Erythroblast (primary cell): ENCODE results near the gene SRGAP1.
"Not testable (repeated sequence)": the region's sequence is repeated elsewhere in the genome, so short reads cannot be mapped to it uniquely, and the experiment has no call there.

ENCODE experiments used
- DNase-seq, 2 experiments: peaks; one replicate each; lab custom pipeline; 2025; lab: John Stamatoyannopoulos, UW
- GATA1 ChIP-seq: IDR thresholded peaks from 2 replicates; pipeline ENCODE4 v1.6.1; 2011; ENCODE audit warnings: low read depth, mild to moderate bottlenecking, control low read depth, low read length, moderate library complexity
- POLR2A ChIP-seq: IDR thresholded peaks from 2 replicates; pipeline ENCODE4 v1.6.1; 2011; ENCODE audit warnings: mild to moderate bottlenecking, low read length

Gene SRGAP1

DNA sequence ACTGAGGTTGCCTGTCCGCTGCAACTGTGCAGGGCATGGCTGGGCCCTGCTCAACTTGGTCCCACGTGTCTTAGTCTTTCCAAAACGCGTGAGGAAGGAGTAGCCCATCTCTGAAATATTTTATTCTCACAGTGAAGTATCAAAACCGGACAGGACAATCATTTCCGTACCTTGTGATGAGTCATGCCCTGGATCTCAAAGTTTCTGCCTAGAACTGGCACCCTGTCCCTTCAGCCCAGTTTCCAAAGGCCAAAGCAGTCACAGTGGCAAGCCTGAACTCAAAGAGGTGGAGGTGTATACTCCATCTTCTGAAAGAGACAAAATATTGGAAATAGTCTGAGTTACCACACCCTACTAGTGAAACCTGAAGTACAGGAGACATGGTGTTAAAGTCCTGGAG lies 28.5 kb upstream of the SRGAP1 start:
- DNase-seq: no peak
- TF ChIP-seq GATA1 (no peak), POLR2A (no peak)

DNA sequence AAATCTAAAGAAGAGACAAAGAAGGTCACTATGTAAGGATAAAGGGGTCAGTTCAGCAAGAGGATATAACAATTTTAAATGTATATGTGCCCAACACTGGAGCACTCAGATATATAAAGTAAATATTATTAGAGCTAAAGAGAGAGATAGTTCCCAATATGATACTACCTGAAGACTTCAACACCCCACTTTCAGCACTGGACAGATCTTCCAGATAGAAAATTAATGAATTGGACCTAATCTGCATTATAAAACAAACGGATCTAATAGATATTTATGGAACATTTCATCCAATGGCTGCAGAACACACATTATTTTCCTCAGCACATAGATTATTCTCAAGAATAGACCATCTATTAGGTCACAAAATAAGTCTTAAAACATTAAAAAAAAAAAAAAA lies 24.1 kb upstream of the SRGAP1 start:
- TF ChIP-seq GATA1: no peak
- no peak for TF ChIP-seq POLR2A
- no peak for DNase-seq

DNA sequence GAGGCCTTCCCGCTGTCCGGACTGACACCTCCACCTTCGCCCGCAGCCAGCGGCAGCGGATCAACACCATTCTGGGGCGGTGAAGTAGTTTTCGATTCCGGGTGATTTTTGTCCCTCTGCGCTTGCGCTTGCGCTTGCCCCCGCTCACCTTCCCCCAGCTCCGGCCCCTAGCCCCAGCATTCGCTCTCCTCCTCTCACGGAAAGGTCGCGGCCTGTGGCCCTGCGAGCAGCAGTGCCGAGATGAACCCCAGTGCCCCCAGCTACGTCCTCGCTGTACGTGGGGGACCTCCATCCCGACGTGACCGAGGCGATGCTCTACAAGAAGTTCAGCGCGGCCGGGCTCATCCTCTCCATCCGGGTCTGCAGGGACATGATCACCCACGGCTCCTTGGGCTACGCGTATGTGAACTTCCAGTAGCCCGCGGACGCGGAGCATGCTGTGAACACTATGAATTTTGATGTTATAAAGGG lies 22.7 kb upstream of the SRGAP1 start:
- TF ChIP-seq POLR2A (no peak), GATA1 (no peak)
- DNase-seq: no peak

DNA sequence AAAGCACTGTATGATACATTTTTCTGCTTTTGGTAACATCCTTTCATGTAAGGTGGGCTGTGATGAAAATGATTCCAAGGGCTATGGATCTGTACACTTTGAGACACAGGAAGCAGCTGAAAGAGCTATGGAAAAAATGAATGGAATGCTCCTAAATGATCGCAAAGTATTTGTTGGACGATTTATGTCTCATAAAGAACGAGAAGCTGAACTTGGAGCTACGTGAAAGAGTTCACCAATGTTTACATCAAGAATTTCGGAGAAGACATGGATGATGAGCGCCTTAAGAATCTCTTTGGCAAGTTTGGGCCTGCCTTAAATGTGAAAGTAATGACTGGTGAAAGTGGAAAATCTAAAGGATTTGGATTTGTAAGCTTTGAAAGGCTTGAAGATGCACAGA lies 22.1 kb upstream of the SRGAP1 start:
- DNase-seq: no peak
- TF ChIP-seq GATA1 (no peak), POLR2A (no peak)

DNA sequence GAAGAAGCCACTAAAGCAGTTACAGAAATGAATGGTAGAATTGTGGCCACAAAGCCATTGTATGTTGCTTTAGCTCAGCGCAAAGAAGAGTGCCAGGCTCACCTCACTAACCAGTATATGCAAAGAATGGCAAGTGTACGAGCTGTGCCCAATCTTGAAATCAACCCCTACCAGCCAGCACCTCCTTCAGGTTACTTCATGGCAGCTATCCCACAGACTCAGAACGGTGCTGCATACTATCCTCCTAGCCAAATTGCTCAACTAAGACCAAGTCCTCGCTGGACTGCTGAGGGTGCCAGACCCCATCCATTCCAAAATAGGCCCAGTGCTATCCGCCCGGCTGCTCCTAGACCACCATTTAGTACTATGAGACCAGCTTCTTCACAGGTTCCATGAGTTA lies 21.5 kb upstream of the SRGAP1 start:
- no peak for TF ChIP-seq GATA1
- no peak for TF ChIP-seq POLR2A
- no peak for DNase-seq

DNA sequence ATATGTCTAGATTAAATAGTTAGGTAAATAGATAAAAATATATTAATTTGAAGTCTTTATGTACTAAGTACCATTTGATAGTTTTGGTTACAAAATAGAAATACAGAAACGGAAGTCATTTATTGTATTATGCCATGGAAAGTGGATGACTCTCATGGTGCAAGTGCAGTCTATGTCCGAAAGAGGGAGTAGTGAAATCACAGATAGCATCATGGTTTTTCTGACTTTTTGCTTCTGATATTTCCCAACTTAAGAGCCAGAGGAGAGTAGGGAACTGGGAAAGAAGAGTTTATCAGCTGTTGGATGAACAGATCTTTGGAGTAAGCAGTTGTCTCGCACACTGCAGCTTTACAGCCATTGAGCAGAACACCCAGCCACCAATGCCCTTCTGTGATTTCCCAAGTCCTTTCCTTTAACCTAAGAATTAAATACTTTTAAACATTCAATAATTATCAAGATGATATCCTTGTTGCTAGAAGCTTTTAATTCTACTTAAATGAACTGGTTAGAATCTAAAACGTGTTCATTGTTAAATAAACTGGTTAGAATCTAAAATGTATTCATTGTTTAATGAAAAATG lies 18.4 kb upstream of the SRGAP1 start:
- TF ChIP-seq GATA1: no peak
- TF ChIP-seq POLR2A: no peak
- DNase-seq: peak; percentile 7 to 25

DNA sequence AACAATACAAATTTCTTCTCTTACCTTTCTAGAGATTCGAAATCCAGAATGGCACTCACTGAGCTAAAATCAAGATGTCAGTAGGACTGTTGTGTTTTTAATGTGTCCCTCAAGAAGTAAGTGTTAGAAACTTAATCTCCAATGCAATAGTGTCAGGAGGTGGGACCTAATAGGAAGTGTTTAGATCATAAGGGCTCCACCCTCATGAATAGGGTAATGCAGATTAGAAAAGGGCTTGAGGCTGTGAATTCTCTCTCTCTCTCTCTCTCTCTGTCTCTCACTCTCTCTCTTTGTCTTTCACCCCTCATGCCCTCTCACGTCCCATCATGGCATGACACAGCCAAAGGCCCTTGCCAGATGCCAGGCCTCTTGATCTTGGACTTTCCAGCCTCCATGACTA lies 15.6 kb upstream of the SRGAP1 start:
- no peak for DNase-seq
- TF ChIP-seq POLR2A (no peak), GATA1 (no peak)

DNA sequence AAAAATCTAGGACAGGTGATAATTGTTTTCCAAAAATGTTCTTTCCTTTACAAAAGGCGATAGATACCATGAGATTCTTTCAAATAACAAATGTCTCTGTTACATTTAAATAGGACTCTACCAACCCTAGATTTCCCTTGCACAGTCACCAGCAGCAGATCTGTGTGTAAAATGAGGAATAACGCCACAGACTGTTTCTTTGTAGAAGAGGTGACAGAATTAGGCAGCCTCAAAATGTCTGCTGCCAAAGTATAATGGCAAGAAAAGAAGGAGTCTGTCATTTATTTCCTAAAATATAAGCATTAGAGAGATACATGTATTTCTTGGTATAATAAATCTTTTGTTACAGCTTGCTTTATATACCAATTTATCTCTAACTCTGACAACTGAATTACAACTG lies 8.5 kb upstream of the SRGAP1 start:
- no peak for DNase-seq
- TF ChIP-seq GATA1 (no peak), POLR2A (no peak)

DNA sequence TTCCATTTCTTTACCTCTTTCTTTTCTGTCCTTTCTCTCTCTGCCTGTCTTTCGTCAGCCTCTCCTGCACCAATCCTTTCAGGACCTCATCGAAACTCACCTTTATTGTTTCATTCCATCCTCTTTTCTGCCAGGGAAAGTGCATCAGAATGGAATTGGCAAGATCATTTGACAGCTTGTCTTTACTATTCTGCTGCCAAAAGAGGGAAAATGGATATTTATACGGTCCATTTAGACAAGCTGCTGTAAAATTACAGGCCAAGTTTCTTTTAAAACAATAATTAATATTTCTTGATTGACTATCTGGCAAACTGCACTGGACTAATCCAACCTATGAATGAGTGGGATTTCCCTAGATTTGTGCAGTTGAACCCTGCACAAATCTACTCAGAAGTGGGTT lies 7.6 kb upstream of the SRGAP1 start:
- TF ChIP-seq GATA1: no peak
- TF ChIP-seq POLR2A: no peak
- DNase-seq: no peak

DNA sequence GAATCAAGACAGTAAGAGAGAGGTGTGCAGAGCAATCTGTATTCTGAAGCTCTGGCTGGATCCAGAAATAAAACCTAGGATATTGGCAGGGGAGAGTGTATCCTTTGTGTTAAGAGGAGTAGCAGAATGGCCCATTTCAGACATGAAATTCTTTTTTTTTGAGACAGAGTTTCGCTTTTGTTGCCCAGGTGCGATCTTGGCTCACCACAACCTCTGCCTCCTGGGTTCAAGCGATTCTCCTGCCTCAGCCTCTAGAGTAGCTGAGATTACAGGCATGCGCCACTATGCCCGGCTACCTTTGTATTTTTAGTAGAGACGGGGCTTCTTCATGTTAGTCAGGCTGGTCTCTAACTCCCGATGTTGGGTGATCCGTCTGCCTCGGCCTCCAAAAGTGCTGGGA lies 6.1 kb upstream of the SRGAP1 start:
- no peak for DNase-seq
- TF ChIP-seq POLR2A (no peak), GATA1 (no peak)

DNA sequence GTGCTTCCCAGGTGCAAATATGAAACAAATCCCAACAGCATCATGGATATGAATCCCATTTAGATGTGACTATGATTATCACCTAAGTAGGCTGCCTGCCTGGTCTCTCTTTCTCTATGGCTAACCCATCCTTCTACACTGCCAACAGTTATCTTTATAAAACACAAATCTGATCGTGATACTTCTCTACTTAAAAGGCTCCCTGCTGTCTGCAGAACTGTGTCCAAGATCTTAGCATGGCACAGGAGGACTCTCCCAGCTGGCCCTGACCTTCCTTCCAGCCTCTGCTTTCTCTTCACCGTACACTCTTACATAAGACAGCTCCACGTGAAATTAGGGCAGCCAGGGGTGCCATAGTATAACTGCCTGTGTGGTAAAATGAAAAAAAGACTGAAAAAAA lies 3.5 kb upstream of the SRGAP1 start:
- TF ChIP-seq GATA1: no peak
- no peak for TF ChIP-seq POLR2A

DNA sequence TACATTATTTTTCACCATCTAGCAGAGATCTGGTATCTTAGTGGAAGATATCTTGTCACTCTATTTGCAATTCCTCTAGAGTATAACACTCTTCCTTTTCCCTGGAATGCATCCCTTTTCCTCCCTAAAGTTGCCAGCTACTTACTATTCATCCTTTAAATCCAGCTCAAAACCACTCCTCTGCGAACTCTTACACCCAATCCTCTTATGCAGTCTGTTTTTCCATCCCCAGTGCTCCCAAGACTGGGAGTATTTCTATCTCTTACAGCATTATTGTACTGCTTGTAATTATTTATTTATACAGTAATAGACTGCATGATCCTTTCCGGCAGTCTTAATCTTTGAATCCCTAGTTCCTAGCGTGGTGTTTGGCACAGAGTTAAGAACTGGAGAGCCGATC lies 2.9 kb upstream of the SRGAP1 start:
- DNase-seq: no peak
- no peak for TF ChIP-seq POLR2A
- TF ChIP-seq GATA1: no peak

More for the DNA sequence above, 3.5 kb upstream of the SRGAP1 start:
- DNase-seq: no peak

DNA sequence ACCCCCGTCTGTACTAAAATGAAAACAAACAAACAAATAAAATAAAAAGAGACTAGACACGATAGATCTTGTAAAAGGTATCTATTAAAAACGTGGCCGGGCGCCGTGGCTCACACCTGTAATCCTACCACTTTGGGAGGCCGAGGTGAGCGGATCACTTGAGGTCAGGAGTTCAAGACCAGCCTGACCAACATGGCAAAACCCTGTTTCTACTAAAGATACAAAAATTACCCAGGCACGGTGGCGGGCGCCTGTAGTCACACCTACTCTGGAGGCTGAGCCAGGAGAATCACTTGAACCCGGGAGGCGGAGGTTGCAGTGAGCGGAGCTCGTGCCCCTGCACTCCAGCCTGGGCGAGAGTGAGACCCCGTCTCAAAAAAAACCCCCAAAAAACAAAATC lies 1.8 kb upstream of the SRGAP1 start:
- DNase-seq: not testable (repeated sequence)

DNA sequence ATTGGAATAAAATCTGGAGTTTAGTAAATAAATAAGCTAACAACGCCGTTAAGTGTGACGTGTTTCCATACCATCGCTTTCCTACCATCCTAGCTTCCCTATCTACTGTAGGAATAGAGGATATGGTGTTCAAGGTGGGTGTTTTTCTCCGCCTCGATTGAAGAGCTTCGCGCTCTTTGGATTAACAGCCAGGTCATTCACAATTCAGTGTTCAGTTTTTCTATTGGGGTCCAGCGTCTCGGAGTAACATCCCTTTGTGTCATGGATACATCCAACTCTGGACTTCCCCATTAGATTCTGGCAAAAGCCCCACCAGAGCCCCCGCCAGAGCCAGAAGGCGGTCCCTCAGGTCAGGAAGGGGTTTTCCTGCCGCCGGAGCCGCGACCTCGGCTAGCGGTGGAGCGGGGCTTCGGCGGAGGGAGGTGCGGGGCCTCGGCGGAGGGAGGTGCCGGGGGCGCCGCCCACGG lies 1.2 kb upstream of the SRGAP1 start:
- no peak for DNase-seq
- TF ChIP-seq POLR2A (no peak), GATA1 (no peak)

DNA sequence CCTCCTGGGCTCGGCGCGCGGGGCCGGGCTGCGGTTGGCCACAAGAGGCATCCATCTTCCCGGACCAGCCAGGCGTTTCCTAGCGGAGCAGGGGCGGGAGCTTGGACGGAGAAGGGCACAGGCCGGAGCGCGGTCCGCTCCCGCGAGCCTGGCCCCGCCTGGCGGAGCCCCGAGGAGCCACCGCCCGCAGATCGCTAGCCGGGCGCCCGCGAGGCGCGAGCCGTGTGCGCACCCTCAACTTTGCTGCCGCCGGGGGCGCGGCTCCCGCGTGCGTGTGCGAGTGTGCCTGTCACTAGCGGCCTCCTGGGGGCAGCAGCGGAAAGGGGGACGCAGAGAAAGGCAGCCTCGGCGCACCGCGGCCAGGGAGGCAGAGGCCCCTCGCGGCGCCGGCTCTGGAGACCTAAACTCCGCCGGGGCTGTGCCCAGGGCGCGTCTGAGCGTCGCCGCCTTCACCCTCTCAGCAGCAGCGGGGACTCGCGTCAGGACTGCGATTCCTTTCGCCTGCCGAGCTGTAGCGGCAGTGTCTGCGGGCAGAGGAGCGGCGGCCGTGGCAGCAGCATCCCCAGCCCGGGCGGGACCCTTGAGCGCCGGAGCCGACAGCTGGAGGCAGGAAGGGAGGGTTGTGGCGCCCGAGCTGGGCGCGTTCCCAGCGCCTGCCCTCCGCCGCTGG lies 644 bp upstream of the SRGAP1 start:
- TF ChIP-seq POLR2A: no peak
- TF ChIP-seq GATA1: no peak
- peak; percentile 84 to 89 for DNase-seq

DNA sequence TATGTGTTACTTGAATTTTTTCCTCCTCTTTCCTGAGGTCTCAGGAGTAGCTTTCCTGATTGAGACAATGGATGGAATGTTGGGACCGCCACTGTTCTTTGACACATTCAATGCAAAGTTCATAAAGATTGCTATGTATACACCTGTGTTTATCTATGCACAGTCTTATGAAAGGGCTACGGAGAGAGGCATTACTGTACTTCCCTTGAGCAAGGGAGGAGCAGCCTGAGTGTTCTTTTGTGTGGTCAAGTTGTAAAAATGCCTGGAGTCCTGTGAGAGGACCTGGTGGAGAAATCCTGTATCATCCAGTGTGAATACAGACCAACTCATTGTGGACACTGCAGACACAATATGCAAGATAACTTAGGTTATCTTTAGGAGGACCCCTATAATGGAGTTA lies 1.2 kb downstream of the SRGAP1 start:
- TF ChIP-seq POLR2A: no peak
- no peak for TF ChIP-seq GATA1
- DNase-seq: no peak
